Esophagus muscularis mucosa (tissue), 4 donors: ENCODE results near the gene EHBP1. TPM values are rescaled to one million over a fixed set of nuclear protein-coding genes. Genes with fewer than 3 reads are reported as not detected.

Experiments used
- DNase-seq: peaks from one replicate; pipeline ENCODE4 v3.0.0-alpha.2; 2017; ENCODE audit errors: extremely low spot score
- H3K27ac ChIP-seq, 4 donors: fragments of 200-600 bp; sonication (generic); replicated peaks in 1 of 4; 1 replicate in 3 of 4; 2 replicates in 1 of 4; pipeline ENCODE4 v1.5.1; 2016 to 2019; ENCODE audit warnings: mild to moderate bottlenecking in 1 of 4
- H3K27me3 ChIP-seq, 4 donors: fragments of 200-600 bp; sonication (generic); one replicate each; pipeline versions ENCODE4 v1.5.1 to v1.6.0; 2016 to 2019
- H3K36me3 ChIP-seq, 4 donors: fragments of 200-600 bp; sonication (generic); one replicate each; pipeline ENCODE4 v1.5.1; 2016 to 2019
- H3K4me1 ChIP-seq, 4 donors: fragments of 200-600 bp; sonication (generic); one replicate each; pipeline ENCODE4 v1.5.1; 2016 to 2019
- H3K4me3 ChIP-seq, 4 donors: fragments of 200-600 bp; sonication (generic); 1 replicate in 2 of 4; 2 replicates in 2 of 4; pipeline ENCODE4 v1.5.1; 2016 to 2019; ENCODE audit warnings: mild to moderate bottlenecking in 4 of 4, moderate library complexity in 1 of 4
- H3K9me3 ChIP-seq, 4 donors: fragments of 200-600 bp; sonication (generic); 1 replicate in 3 of 4; 2 replicates in 1 of 4; pipeline ENCODE4 v1.5.1; 2016 to 2019
- CTCF ChIP-seq, 3 experiments: fragments of 200-600 bp in 2 of 3; fragments of 450-650 bp in 1 of 3; sonication (generic) in 2 of 3; IDR thresholded peaks; one replicate each; pipeline ENCODE4 v1.5.1; 2017 to 2019; ENCODE audit warnings: antibody characterized with exemption in 3 of 3, mild to moderate bottlenecking in 2 of 3, moderate library complexity in 1 of 3
- EP300 ChIP-seq: sonication (generic); formaldehyde crosslinking; IDR thresholded peaks from one replicate; pipeline ENCODE4 v1.6.1; 2017; ENCODE audit warnings: antibody characterized with exemption
- POLR2A ChIP-seq: fragments of 450-650 bp; IDR thresholded peaks from one replicate; pipeline ENCODE4 v1.6.1; 2017; ENCODE audit warnings: antibody characterized with exemption, moderate library complexity, mild to moderate bottlenecking, low read depth
- POLR2AphosphoS5 ChIP-seq, 2 donors: sonication (generic); formaldehyde crosslinking; IDR thresholded peaks; one replicate each; pipeline ENCODE4 v1.6.1; 2017; ENCODE audit warnings: antibody characterized with exemption in 2 of 2
- WGBS: methylation state at CpG from one replicate; pipeline ENCODE4 v1.1.5; 2018; 5-methylcytosine and 5-hydroxymethylcytosine counted together
- intact Hi-C: fragments of 100-400 bp; cut with DNase I; formaldehyde crosslinking; loops from one replicate; pipeline ENCODE4 v1.15.1; 2023
- total RNA-seq, 4 donors: library from RNA; depleted of rRNA; stranded (reverse); fragments of >200 nt; gene quantifications; one replicate each; pipeline versions ENCODE4 v1.1.0 to v1.2.1, GENCODE V29; 2016

Gene EHBP1
- total RNA-seq, 4 donors from 2014 or later: 103 to 199 (median 151) TPM

- intact Hi-C loops: no loop called here
- Histone ChIP-seq H3K27me3 (no peaks in the 10 kb centered on the region), H3K4me3 (no peak overlapping the region), H3K36me3 (no peaks in the 10 kb centered on the region), H3K4me1 (no peaks in the 10 kb centered on the region), H3K27ac (no peak overlapping the region), H3K9me3 (no peaks in the 10 kb centered on the region)
- DNase-seq: no peak
- TF ChIP-seq POLR2A (no peak), EP300 (no peak), CTCF (IDR thresholded peaks at IDR 0.05) (no peak), POLR2AphosphoS5 (IDR thresholded peaks at IDR 0.05) (no peak)
- 66% methylated on average over 1 of the region's 1 CpG for WGBS
Measured at GRCh38 chr2:62688771-62689170, 16.7 kb upstream of the EHBP1 start.

GRCh38 chr2:62691186-62691585, 14.3 kb upstream of the EHBP1 start:
- H3K36me3 ChIP-seq: no peaks in the 10 kb centered on the region
- no peak overlapping the region for H3K4me3 ChIP-seq
- no peak for TF ChIP-seq POLR2AphosphoS5 (IDR thresholded peaks at IDR 0.05)
- TF ChIP-seq EP300: no peak
- TF ChIP-seq CTCF (IDR thresholded peaks at IDR 0.05): no peak
- no peak for TF ChIP-seq POLR2A
- H3K9me3 ChIP-seq: no peaks in the 10 kb centered on the region
- H3K4me1 ChIP-seq: no peaks in the 10 kb centered on the region
- DNase-seq: no peak
- no peak overlapping the region for H3K27ac ChIP-seq
- H3K27me3 ChIP-seq: no peaks in the 10 kb centered on the region
- intact Hi-C loops: no loop called here
- WGBS: 74% methylated on average over 2 of the region's 2 CpGs

- intact Hi-C loops: no loop called here
- Histone ChIP-seq H3K4me3 (no peak overlapping the region), H3K27me3 (no peaks in the 10 kb centered on the region), H3K36me3 (no peaks in the 10 kb centered on the region), H3K27ac (no peak overlapping the region), H3K4me1 (no peaks in the 10 kb centered on the region), H3K9me3 (no peaks in the 10 kb centered on the region)
- no peak for DNase-seq
- TF ChIP-seq EP300 (no peak), POLR2A (no peak), POLR2AphosphoS5 (IDR thresholded peaks at IDR 0.05) (no peak), CTCF (IDR thresholded peaks at IDR 0.05) (no peak)
Measured at GRCh38 chr2:62692225-62692624, 13.3 kb upstream of the EHBP1 start.

- intact Hi-C loops: no loop called here
- WGBS: 93% methylated on average over 1 of the region's 1 CpG
- H3K4me3 ChIP-seq: no peak overlapping the region
- no peaks in the 10 kb centered on the region for H3K27me3 ChIP-seq
- H3K9me3 ChIP-seq: no peaks in the 10 kb centered on the region
- DNase-seq: no peak
- TF ChIP-seq POLR2A (no peak), POLR2AphosphoS5 (IDR thresholded peaks at IDR 0.05) (no peak), CTCF (IDR thresholded peaks at IDR 0.05) (no peak), EP300 (no peak)
- H3K36me3 ChIP-seq: no peaks in the 10 kb centered on the region
- H3K4me1 ChIP-seq: no peaks in the 10 kb centered on the region
- no peak overlapping the region for H3K27ac ChIP-seq
Measured at GRCh38 chr2:62698653-62699052, 6.9 kb upstream of the EHBP1 start.

- 18% methylated on average over 2 of the region's 2 CpGs for WGBS
- Histone ChIP-seq H3K27ac (peak overlapping the region; percentile 80 to 98 (median 96)), H3K4me3 (peak overlapping the region; percentile 82 to 99 (median 93)), H3K36me3 (no peaks in the 10 kb centered on the region), H3K27me3 (no peaks in the 10 kb centered on the region), H3K9me3 (no peaks in the 10 kb centered on the region), H3K4me1 (peaks cover 22 to 41% (median 37%) of the 10 kb centered on the region in 4 donors)
- intact Hi-C loops: loop anchor here (5.0 kb wide), 4 partner anchors 42 to 197 kb away; partner anchors contain the start of gene TMEM17
- no peak for DNase-seq
- no peak for TF ChIP-seq CTCF (IDR thresholded peaks at IDR 0.05)
- TF ChIP-seq POLR2A: no peak
- TF ChIP-seq EP300: no peak
- TF ChIP-seq POLR2AphosphoS5 (IDR thresholded peaks at IDR 0.05): no peak
Measured at GRCh38 chr2:62704654-62705006, 883 bp upstream of the EHBP1 start.
